H1 (cell line): ENCODE measurements around the gene EPHA6. TPM values are rescaled to one million over a fixed set of nuclear protein-coding genes. Genes with fewer than 3 reads are reported as not detected.

Experiments
- CTCF ChIA-PET: fragments of 300-600 bp; sonication (Branson Sonifier 250); formaldehyde crosslinking; loops from one replicate; lab custom pipeline; 2021; ENCODE audit not compliant: partially characterized antibody; lab: Charles Lee
- POLR2A ChIA-PET: fragments of 300-600 bp; sonication (Branson Sonifier 250); formaldehyde crosslinking; loops from one replicate; lab custom pipeline; 2021; ENCODE audit warnings: inconsistent platforms; ENCODE audit not compliant: partially characterized antibody; lab: Charles Lee
- DNase-seq, 2 experiments: peaks; one replicate each; pipeline versions ENCODE4 v3.0.0 to v3.0.0-alpha.2; 2010 to 2022; ENCODE audit warnings: low spot score in 2 of 2, low read depth in 1 of 2, mixed read lengths in 1 of 2
- FAIRE-seq: peaks from 2 replicates; lab custom pipeline; 2011; peaks lifted over from hg19 to GRCh38; lab: Jason Lieb, UNC
- H2AFZ ChIP-seq: 2 replicates; pipeline ENCODE4 v1.8.1; 2012; ENCODE audit warnings: low read length, inconsistent platforms
- H2AK5ac ChIP-seq: 2 replicates; pipeline ENCODE4 v1.6.1; 2013; ENCODE audit warnings: low read depth, low read length
- H2BK120ac ChIP-seq: replicated peaks from 2 replicates; pipeline ENCODE3; 2013; ENCODE audit warnings: low read depth, low read length, inconsistent platforms
- H2BK12ac ChIP-seq: 2 replicates; pipeline ENCODE4 v1.6.1; 2013; ENCODE audit warnings: low read depth, low read length
- H2BK15ac ChIP-seq: 2 replicates; pipeline ENCODE4 v1.6.1; 2013; ENCODE audit warnings: low read length
- H2BK20ac ChIP-seq: 2 replicates; pipeline ENCODE4 v1.6.1; 2013; ENCODE audit warnings: low read length
- H2BK5ac ChIP-seq: 2 replicates; pipeline ENCODE4 v1.6.1; 2013; ENCODE audit warnings: low read depth, low read length
- H3K14ac ChIP-seq: 2 replicates; pipeline ENCODE4 v1.6.1; 2013; ENCODE audit warnings: inconsistent platforms; ENCODE audit not compliant: insufficient read length
- H3K18ac ChIP-seq: 2 replicates; pipeline ENCODE4 v1.6.1; 2013; ENCODE audit warnings: low read length; ENCODE audit errors: extremely low read depth
- H3K23ac ChIP-seq: 2 replicates; pipeline ENCODE4 v1.6.1; 2013; ENCODE audit warnings: inconsistent platforms; ENCODE audit not compliant: insufficient read length
- H3K23me2 ChIP-seq: 2 replicates; pipeline ENCODE4 v1.6.1; 2013; ENCODE audit warnings: low read depth, low read length
- H3K27ac ChIP-seq: 2 replicates; pipeline ENCODE4 v1.6.1; 2011; ENCODE audit warnings: low read depth, low read length, inconsistent platforms
- H3K27me3 ChIP-seq, 4 experiments: replicated peaks in 1 of 4; 1 replicate in 1 of 4; 2 replicates in 3 of 4; pipeline versions ENCODE4 v1.6.1 to v1.8.1; 2011 to 2013; ENCODE audit warnings: low read length in 3 of 4, mild to moderate bottlenecking in 3 of 4, inconsistent platforms in 2 of 4, mixed read lengths in 2 of 4, moderate library complexity in 1 of 4; ENCODE audit not compliant: control insufficient read depth in 3 of 4, insufficient read depth in 3 of 4; ENCODE audit errors: extremely low read depth in 1 of 4
- H3K36me3 ChIP-seq, 4 experiments: 2 replicates each; pipeline versions ENCODE4 v1.6.1 to v1.8.1; 2011 to 2013; ENCODE audit warnings: mild to moderate bottlenecking in 4 of 4, low read length in 3 of 4, moderate library complexity in 2 of 4, control low read depth in 1 of 4, inconsistent platforms in 1 of 4; ENCODE audit not compliant: insufficient read depth in 4 of 4, control insufficient read depth in 2 of 4
- H3K4ac ChIP-seq: replicated peaks from 2 replicates; pipeline ENCODE3; 2013; ENCODE audit warnings: low read length, low read depth, mixed read lengths, inconsistent platforms; ENCODE audit not compliant: insufficient read length
- H3K4me1 ChIP-seq, 4 experiments: replicated peaks in 1 of 4; 1 replicate in 1 of 4; 2 replicates in 3 of 4; pipeline versions ENCODE4 v1.6.1 to v1.8.1; 2011 to 2013; ENCODE audit warnings: low read length in 3 of 4, inconsistent platforms in 2 of 4, mixed read lengths in 1 of 4; ENCODE audit not compliant: insufficient read depth in 4 of 4, control insufficient read depth in 3 of 4
- H3K4me2 ChIP-seq, 2 experiments: 2 replicates each; pipeline versions ENCODE4 v1.6.1 to v1.8.1; 2011 to 2013; ENCODE audit warnings: low read depth in 2 of 2, low read length in 2 of 2, control low read depth in 1 of 2, inconsistent platforms in 1 of 2, mild to moderate bottlenecking in 1 of 2; ENCODE audit not compliant: insufficient read depth in 1 of 2
- H3K4me3 ChIP-seq, 4 experiments: fragments of 200-600, 300-600 bp in 1 of 4; sonication (generic), shearing (Covaris generic), sonication (Bioruptor Twin) in 1 of 4; 2 replicates each; pipeline versions ENCODE4 v1.5.1 to v1.8.1; 2011 to 2016; ENCODE audit warnings: low read length in 4 of 4, low read depth in 3 of 4, control low read depth in 2 of 4, inconsistent platforms in 2 of 4, mild to moderate bottlenecking in 2 of 4, mixed read lengths in 1 of 4, moderate library complexity in 1 of 4; ENCODE audit not compliant: insufficient read depth in 2 of 4; ENCODE audit errors: extremely low read depth in 1 of 4
- H3K56ac ChIP-seq: replicated peaks from 2 replicates; pipeline ENCODE3; 2013; ENCODE audit warnings: low read depth, mild to moderate bottlenecking, mixed read lengths, low read length, inconsistent platforms; ENCODE audit not compliant: insufficient read length
- H3K79me1 ChIP-seq: 2 replicates; pipeline ENCODE4 v1.6.1; 2013; ENCODE audit warnings: low read depth, low read length, control low read depth
- H3K79me2 ChIP-seq, 2 experiments: 2 replicates each; pipeline versions ENCODE4 v1.6.1 to v1.8.1; 2012 to 2013; ENCODE audit warnings: low read length in 2 of 2, mild to moderate bottlenecking in 2 of 2, inconsistent platforms in 1 of 2; ENCODE audit not compliant: insufficient read depth in 2 of 2, control insufficient read depth in 1 of 2
- H3K9ac ChIP-seq, 4 experiments: replicated peaks in 1 of 4; 1 replicate in 1 of 4; 2 replicates in 3 of 4; pipeline versions ENCODE4 v1.6.1 to v1.8.1; 2011 to 2013; ENCODE audit warnings: low read depth in 3 of 4, low read length in 3 of 4, control low read depth in 2 of 4, mild to moderate bottlenecking in 2 of 4, moderate library complexity in 2 of 4, inconsistent platforms in 1 of 4; ENCODE audit errors: extremely low read depth in 1 of 4
- H3K9me3 ChIP-seq, 2 experiments: 2 replicates each; pipeline versions ENCODE4 v1.6.1 to v1.8.1; 2012 to 2013; ENCODE audit warnings: mild to moderate bottlenecking in 2 of 2, moderate library complexity in 2 of 2, control low read depth in 1 of 2, inconsistent platforms in 1 of 2, low read depth in 1 of 2, low read length in 1 of 2, mixed read lengths in 1 of 2; ENCODE audit not compliant: insufficient read depth in 2 of 2
- H4K20me1 ChIP-seq, 2 experiments: replicated peaks in 1 of 2; 2 replicates each; pipeline versions ENCODE3 to v1.8.1; 2011 to 2013; ENCODE audit warnings: inconsistent platforms in 2 of 2, low read length in 2 of 2, mild to moderate bottlenecking in 1 of 2; ENCODE audit not compliant: insufficient read depth in 2 of 2, control insufficient read depth in 1 of 2
- H4K5ac ChIP-seq: 2 replicates; pipeline ENCODE4 v1.6.1; 2013; ENCODE audit warnings: low read length, low read depth, mixed read lengths, inconsistent platforms; ENCODE audit not compliant: insufficient read length
- H4K8ac ChIP-seq: 2 replicates; pipeline ENCODE4 v1.8.0; 2013; ENCODE audit warnings: mild to moderate bottlenecking, moderate library complexity, low read length, inconsistent platforms; ENCODE audit not compliant: insufficient read depth; ENCODE audit errors: extremely low read depth
- H4K91ac ChIP-seq: replicated peaks from 2 replicates; pipeline ENCODE3; 2013; ENCODE audit warnings: low read length, mixed read lengths, inconsistent platforms; ENCODE audit not compliant: insufficient read length
- ASH2L ChIP-seq: fragments of 200-600, 300-600 bp; sonication (generic); IDR thresholded peaks from one replicate; pipeline ENCODE4 v1.7.1; 2017; ENCODE audit warnings: low read length
- CBX5 ChIP-seq: fragments of 300-800, 300-1000 bp; sonication (generic); IDR thresholded peaks from 2 replicates; pipeline ENCODE4 v1.7.1; 2016; ENCODE audit warnings: antibody characterized with exemption, low read length, low read depth
- CTBP2 ChIP-seq: IDR thresholded peaks from 2 replicates; pipeline ENCODE4 v1.7.0; 2011; ENCODE audit warnings: borderline replicate concordance, mild to moderate bottlenecking, moderate library complexity, mixed read lengths, low read length; ENCODE audit not compliant: insufficient read depth, insufficient read length
- EGR1 ChIP-seq: IDR thresholded peaks from 2 replicates; pipeline ENCODE4 v1.6.1; 2011; ENCODE audit warnings: low read depth, low read length, borderline replicate concordance
- HDAC6 ChIP-seq: IDR thresholded peaks from one replicate; pipeline ENCODE4 v1.7.1; 2012; ENCODE audit warnings: low read depth, mild to moderate bottlenecking, inconsistent platforms, low read length, moderate library complexity
- NRF1 ChIP-seq: IDR thresholded peaks from 2 replicates; pipeline ENCODE4 v1.6.1; 2011; ENCODE audit warnings: mild to moderate bottlenecking, low read depth, low read length, improper control_type of control experiment
- RBBP5 ChIP-seq: IDR thresholded peaks from 2 replicates; pipeline ENCODE4 v1.7.1; 2012; ENCODE audit warnings: low read depth, mild to moderate bottlenecking, inconsistent platforms, low read length, moderate library complexity, borderline replicate concordance
- SAP30 ChIP-seq: fragments of 300-600 bp; sonication (generic); IDR thresholded peaks from 2 replicates; pipeline ENCODE4 v1.7.1; 2012; ENCODE audit warnings: low read length, moderate library complexity, mild to moderate bottlenecking, inconsistent platforms; ENCODE audit not compliant: insufficient read depth, insufficient replicate concordance
- TAF1 ChIP-seq: IDR thresholded peaks from 2 replicates; pipeline ENCODE4 v1.6.1; 2011; ENCODE audit warnings: mild to moderate bottlenecking, low read depth, low read length
- USF2 ChIP-seq: IDR thresholded peaks from 2 replicates; pipeline ENCODE4 v1.6.1; 2011; ENCODE audit warnings: low read length, improper control_type of control experiment
- WGBS, 2 experiments: shearing (Covaris generic) in 1 of 2; methylation state at CpG; one replicate each; pipeline versions ENCODE4 v1.1.6 to v1.1.7; 2013 to 2015; ENCODE audit warnings: low lambda C conversion rate in 2 of 2, mixed read lengths in 2 of 2, inconsistent platforms in 1 of 2, low coverage in 1 of 2, missing lambda C conversion rate in 1 of 2; ENCODE audit not compliant: insufficient replicate concordance in 2 of 2, insufficient coverage in 1 of 2, insufficient read length in 1 of 2; ENCODE audit errors: extremely low coverage in 1 of 2, missing lambda C conversion rate in 1 of 2; 5-methylcytosine and 5-hydroxymethylcytosine counted together
- polyA plus RNA-seq, 7 experiments: library from polyadenylated mRNA; depleted of rRNA in 3 of 7; stranded (reverse) in 5 of 7; unstranded in 2 of 7; fragments of >200 nt in 5 of 7; fragments of 200-250 nt in 2 of 7; gene quantifications; 1 replicate in 5 of 7; 2 replicates in 1 of 7; 4 replicates in 1 of 7; pipeline versions ENCODE4 v1.2.1 to v1.2.3, GENCODE V29; 2011 to 2013; ENCODE audit warnings: missing spikeins in 2 of 7, mixed read lengths in 2 of 7
- total RNA-seq: library from RNA; stranded (reverse); fragmentation: NEBNext Ultra II Directional; extraction: Animal tissue kit (Norgen Biotek cat#: 25700); gene quantifications from 2 replicates; pipeline ENCODE4 v1.2.1, GENCODE V29; 2021

Gene EPHA6
- total and polyA plus RNA-seq, 2 of the 8 experiments (the other 6 are each of a cell fraction or from before 2014, with no cell fraction given), result 0.83 to 3.2 TPM

GRCh38 chr3:97744289-97744688 lies 929.9 kb downstream of the EPHA6 start:
- H3K27ac ChIP-seq, result no peak overlapping the region

More at GRCh38 chr3:97744289-97744688, 929.9 kb downstream of the EPHA6 start:
- H3K23ac ChIP-seq, result no peak overlapping the region
- H3K23me2 ChIP-seq, result 0 out of 2 replicates have a peak, but pooled peaks cover 1% of the 10 kb centered on the region
- no peak overlapping the region for H2AFZ ChIP-seq
- H3K14ac ChIP-seq, result no peak overlapping the region
- 0 out of 7 replicates have a peak, but pooled peaks cover 0 to 2% (median under 1%) of the 10 kb centered on the region in 4 experiments for H3K4me1 ChIP-seq
- H3K18ac ChIP-seq, result no peak overlapping the region
- H2BK15ac ChIP-seq, result no peak overlapping the region
- no peak overlapping the region for H2AK5ac ChIP-seq
- H3K79me2 ChIP-seq, result no peaks in the 10 kb centered on the region
- H3K9me3 ChIP-seq, result no peaks in the 10 kb centered on the region
- H3K79me1 ChIP-seq, result no peaks in the 10 kb centered on the region
- no peak overlapping the region for H3K4me2 ChIP-seq
- FAIRE-seq, result no peak
- H3K4ac ChIP-seq, result no peak overlapping the region
- no peak overlapping the region for H2BK12ac ChIP-seq
- H3K9ac ChIP-seq, result no peak overlapping the region
- H2BK20ac ChIP-seq, result no peak overlapping the region
- WGBS, 2 experiments, result 91% methylated on average over 3 of the region's 3 CpGs; no CpG with 5 or more reads in 1 of the 2 experiments
- H2BK120ac ChIP-seq, result no peak overlapping the region
- no peak for TF ChIP-seq USF2
- TF ChIP-seq ASH2L, result no peak
- no peak for TF ChIP-seq SAP30
- no peak for TF ChIP-seq RBBP5
- no peak for TF ChIP-seq TAF1
- no peak for TF ChIP-seq EGR1
- TF ChIP-seq NRF1, result no peak
- TF ChIP-seq HDAC6, result no peak
- TF ChIP-seq CTBP2, result no peak
- TF ChIP-seq CBX5, result no peak
- ChIA-PET CTCF (no interaction called here), POLR2A (no interaction called here)
- H2BK5ac ChIP-seq, result no peak overlapping the region
- no peak overlapping the region for H4K5ac ChIP-seq
- H4K20me1 ChIP-seq, result no peaks in the 10 kb centered on the region
- no peak overlapping the region for H3K4me3 ChIP-seq
- no peak overlapping the region for H4K91ac ChIP-seq
- no peaks in the 10 kb centered on the region for H3K36me3 ChIP-seq
- H3K56ac ChIP-seq, result no peak overlapping the region
- DNase-seq, result no peak
- H4K8ac ChIP-seq, result no peak overlapping the region
- H3K27me3 ChIP-seq, result no peaks in the 10 kb centered on the region
